SK-N-SH (cell line): ENCODE results near the gene TMPRSS11F.

Source experiments
- CHD2 ChIP-seq: fragments of 150-350 bp; IDR thresholded peaks from 2 replicates; pipeline ENCODE4 v1.6.1; 2018; ENCODE audit warnings: low read length; ENCODE audit not compliant: partially characterized antibody
- CTCF ChIP-seq: fragments of 200-600 bp; sonication (generic); IDR thresholded peaks from 2 replicates; pipeline ENCODE4 v1.6.1; 2017; ENCODE audit warnings: antibody characterized with exemption, mild to moderate bottlenecking, moderate library complexity
- EP300 ChIP-seq, 2 experiments: IDR thresholded peaks; 2 replicates each; pipeline versions ENCODE4 v1.4.0 to v1.6.1; 2012; ENCODE audit warnings: borderline replicate concordance in 1 of 2, low read depth in 1 of 2, low read length in 1 of 2
- GATA2 ChIP-seq: sonication (generic); formaldehyde crosslinking; IDR thresholded peaks from 2 replicates; pipeline ENCODE4 v1.5.0; 2020; ENCODE audit warnings: mild to moderate bottlenecking, missing genetic modification reagents
- POLR2AphosphoS5 ChIP-seq: IDR thresholded peaks from 2 replicates; pipeline ENCODE4 v1.6.1; 2012; ENCODE audit warnings: low read depth, low read length
- RAD21 ChIP-seq: IDR thresholded peaks from 2 replicates; pipeline ENCODE4 v1.6.1; 2012; ENCODE audit warnings: mild to moderate bottlenecking, low read length
- RCOR1 ChIP-seq: fragments of 150-350 bp; IDR thresholded peaks from 2 replicates; pipeline ENCODE4 v1.6.1; 2017; ENCODE audit warnings: antibody characterized with exemption, low read length
- SMC3 ChIP-seq: IDR thresholded peaks from 2 replicates; pipeline ENCODE4 v1.6.1; 2012; ENCODE audit warnings: low read depth, low read length, improper control_type of control experiment
- TAF1 ChIP-seq: IDR thresholded peaks from 2 replicates; pipeline ENCODE4 v1.6.1; 2012; ENCODE audit warnings: low read depth, mild to moderate bottlenecking, low read length, moderate library complexity, borderline replicate concordance
- USF2 ChIP-seq: fragments of 150-350 bp; IDR thresholded peaks from 2 replicates; pipeline ENCODE4 v1.6.1; 2017; ENCODE audit warnings: antibody characterized with exemption, low read length, low read depth, borderline replicate concordance
- YY1 ChIP-seq: IDR thresholded peaks from 2 replicates; pipeline ENCODE4 v1.4.0; 2012; ENCODE audit warnings: low read depth, mild to moderate bottlenecking

DNA sequence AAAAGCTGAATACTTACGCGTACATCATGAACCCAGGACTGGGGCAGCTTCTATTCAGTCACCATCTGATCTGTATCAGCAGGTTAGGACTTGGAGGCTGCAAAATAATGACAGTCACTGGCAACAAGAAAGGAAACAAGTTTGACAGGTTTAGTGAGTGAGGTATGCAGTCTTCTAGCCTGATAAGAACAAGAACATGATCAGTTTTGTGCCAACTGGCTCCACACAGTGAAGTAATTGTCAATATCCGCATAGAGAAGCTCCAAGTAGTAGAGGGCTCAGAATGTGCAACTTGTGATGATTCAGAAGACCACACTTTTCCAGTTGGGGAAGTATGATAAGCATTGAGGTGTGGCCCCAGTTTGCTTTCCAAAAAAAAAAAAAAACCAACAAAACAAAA lies at the start of gene TMPRSS11F:
- TF ChIP-seq CTCF (no peak), CHD2 (no peak), POLR2AphosphoS5 (no peak), RCOR1 (no peak), EP300 (IDR thresholded peaks at IDR 0.05; ENCODE audit: borderline replicate concordance in 1 of 2, low read depth in 1 of 2, low read length in 1 of 2) (no peak), SMC3 (no peak), TAF1 (no peak), USF2 (no peak), GATA2 (CRISPR knock-in tag) (no peak), RAD21 (no peak), YY1 (no peak)
